ENCODE measurements around the gene SYT6. TPM values are rescaled to one million over a fixed set of nuclear protein-coding genes. Genes with fewer than 3 reads are reported as not detected.

Gene SYT6
- total RNA-seq, 4 donors from 2014 or later, result 0.30 to 0.44 TPM; not detected in 2

- no peak overlapping the region for H3K4me3 ChIP-seq
- H3K27me3 ChIP-seq, result no peaks in the 10 kb centered on the region
- no peak for DNase-seq (ENCODE audit: low spot score in 2 of 2)
- H3K36me3 ChIP-seq, result no peaks in the 10 kb centered on the region
- WGBS, 2 donors, result 88 to 92% methylated on average over 7 to 8 of the region's 8 CpGs
- H3K27ac ChIP-seq, result no peak overlapping the region
- H3K4me1 ChIP-seq, result peaks cover 0 to 7% (median 0%) of the 10 kb centered on the region in 4 donors
- no peaks in the 10 kb centered on the region for H3K9me3 ChIP-seq
- TF ChIP-seq EP300 (IDR thresholded peaks at IDR 0.05), result no peak
- no peak for TF ChIP-seq POLR2A (IDR thresholded peaks at IDR 0.05)
- no peak for TF ChIP-seq CTCF (IDR thresholded peaks at IDR 0.05)
Measured at GRCh38 chr1:114086601-114087368, 66.9 kb downstream of the SYT6 start.

GRCh38 chr1:114082867-114083585, 70.6 kb downstream of the SYT6 start:
- no peak overlapping the region for H3K27ac ChIP-seq
- H3K4me3 ChIP-seq, result no peak overlapping the region
- no peaks in the 10 kb centered on the region for H3K9me3 ChIP-seq
- TF ChIP-seq POLR2A (IDR thresholded peaks at IDR 0.05), result no peak
- no peak for TF ChIP-seq EP300 (IDR thresholded peaks at IDR 0.05)
- no peak for TF ChIP-seq CTCF (IDR thresholded peaks at IDR 0.05)
- WGBS, 2 donors, result 70 to 87% methylated on average over 2 of the region's 2 CpGs
- no peaks in the 10 kb centered on the region for H3K27me3 ChIP-seq
- peaks cover 0 to 19% (median 0%) of the 10 kb centered on the region in 4 donors for H3K4me1 ChIP-seq
- no peak for DNase-seq (ENCODE audit: low spot score in 2 of 2)
- no peaks in the 10 kb centered on the region for H3K36me3 ChIP-seq

GRCh38 chr1:114082304-114082630, 71.4 kb downstream of the SYT6 start:
- Histone ChIP-seq H3K4me1 (peaks cover 0 to 19% (median 0%) of the 10 kb centered on the region in 4 donors), H3K27ac (no peak overlapping the region), H3K27me3 (no peaks in the 10 kb centered on the region), H3K9me3 (no peaks in the 10 kb centered on the region), H3K4me3 (no peak overlapping the region), H3K36me3 (no peaks in the 10 kb centered on the region)
- DNase-seq (ENCODE audit: low spot score in 2 of 2), result no peak
- WGBS, 2 donors, result 35 to 42% methylated on average over 2 of the region's 2 CpGs
- no peak for TF ChIP-seq EP300 (IDR thresholded peaks at IDR 0.05)
- no peak for TF ChIP-seq POLR2A (IDR thresholded peaks at IDR 0.05)
- TF ChIP-seq CTCF (IDR thresholded peaks at IDR 0.05), result no peak

GRCh38 chr1:114081437-114082303, 72.0 kb downstream of the SYT6 start:
- peak overlapping the region in 2 of 4 donors; percentile 36 to 50 for H3K27ac ChIP-seq
- 48% methylated on average over 17 of the region's 17 CpGs for WGBS, 2 donors
- DNase-seq (ENCODE audit: low spot score in 2 of 2), result no peak

More at GRCh38 chr1:114081437-114082303, 72.0 kb downstream of the SYT6 start:
- H3K9me3 ChIP-seq, result no peaks in the 10 kb centered on the region
- H3K27me3 ChIP-seq, result no peaks in the 10 kb centered on the region
- H3K4me1 ChIP-seq, result peaks cover 0 to 19% (median 0%) of the 10 kb centered on the region in 4 donors
- no peaks in the 10 kb centered on the region for H3K36me3 ChIP-seq
- no peak overlapping the region for H3K4me3 ChIP-seq
- TF ChIP-seq EP300 (IDR thresholded peaks at IDR 0.05) (no peak), POLR2A (IDR thresholded peaks at IDR 0.05) (no peak), CTCF (IDR thresholded peaks at IDR 0.05) (no peak)
